ENCODE measurements around the gene ATPAF1.
A peak's percentile ranks its signal among the peaks of the same experiment; 100 is the strongest.
"Not testable (repeated sequence)": the region's sequence is repeated elsewhere in the genome, so short reads cannot be mapped to it uniquely, and the experiment has no call there.

Gene ATPAF1, protein sequence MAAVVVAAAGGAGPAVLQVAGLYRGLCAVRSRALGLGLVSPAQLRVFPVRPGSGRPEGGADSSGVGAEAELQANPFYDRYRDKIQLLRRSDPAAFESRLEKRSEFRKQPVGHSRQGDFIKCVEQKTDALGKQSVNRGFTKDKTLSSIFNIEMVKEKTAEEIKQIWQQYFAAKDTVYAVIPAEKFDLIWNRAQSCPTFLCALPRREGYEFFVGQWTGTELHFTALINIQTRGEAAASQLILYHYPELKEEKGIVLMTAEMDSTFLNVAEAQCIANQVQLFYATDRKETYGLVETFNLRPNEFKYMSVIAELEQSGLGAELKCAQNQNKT

DNA sequence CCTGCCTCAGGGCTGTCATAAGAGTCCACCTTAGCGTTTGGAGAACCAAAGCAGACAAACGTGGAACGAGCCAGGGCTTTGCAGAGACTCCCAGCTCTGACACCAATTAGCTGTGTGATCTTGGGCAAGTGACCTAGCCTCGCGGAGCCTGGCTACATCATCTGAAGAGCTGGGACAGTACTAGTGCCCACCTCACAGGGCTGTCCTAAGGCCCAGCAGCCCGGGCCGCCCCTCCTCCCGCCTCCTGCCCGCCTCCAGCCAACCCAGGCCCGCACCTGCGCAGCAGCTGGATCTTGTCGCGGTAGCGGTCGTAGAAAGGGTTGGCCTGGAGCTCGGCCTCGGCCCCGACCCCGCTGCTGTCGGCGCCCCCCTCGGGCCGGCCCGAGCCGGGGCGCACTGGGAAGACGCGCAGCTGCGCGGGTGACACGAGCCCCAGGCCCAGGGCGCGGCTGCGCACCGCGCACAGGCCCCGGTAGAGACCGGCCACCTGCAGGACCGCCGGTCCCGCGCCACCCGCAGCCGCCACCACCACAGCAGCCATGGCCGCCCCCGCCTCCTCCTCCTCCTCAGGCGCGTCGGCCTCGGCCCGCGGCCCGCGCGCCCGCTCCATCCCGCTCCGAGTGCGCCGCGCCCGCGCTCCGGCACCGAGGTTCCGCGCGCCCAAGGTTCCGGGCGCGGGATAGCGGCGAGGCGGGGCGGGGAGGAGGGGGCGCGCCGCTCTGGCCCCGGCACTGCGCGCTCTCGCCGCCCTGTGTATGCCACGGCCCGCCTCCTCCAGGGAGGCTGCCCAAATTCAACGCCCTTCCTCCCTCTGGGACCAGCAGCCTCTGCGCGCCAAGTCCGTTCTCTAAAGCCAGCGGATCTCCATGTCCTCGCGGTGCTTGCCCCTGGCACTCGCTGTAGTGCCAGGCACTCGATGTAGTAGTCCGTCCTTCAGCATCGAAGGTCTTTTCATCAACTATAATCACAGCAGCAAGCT is at the start of gene ATPAF1:
Gene ATPAF1, minus strand, starts transcription at position 583 of the 979 bp plus-strand sequence. Its CDS starts 42 bp downstream, at position 541.
- peak; percentile 56 to 67 for DNase-seq

DNA sequence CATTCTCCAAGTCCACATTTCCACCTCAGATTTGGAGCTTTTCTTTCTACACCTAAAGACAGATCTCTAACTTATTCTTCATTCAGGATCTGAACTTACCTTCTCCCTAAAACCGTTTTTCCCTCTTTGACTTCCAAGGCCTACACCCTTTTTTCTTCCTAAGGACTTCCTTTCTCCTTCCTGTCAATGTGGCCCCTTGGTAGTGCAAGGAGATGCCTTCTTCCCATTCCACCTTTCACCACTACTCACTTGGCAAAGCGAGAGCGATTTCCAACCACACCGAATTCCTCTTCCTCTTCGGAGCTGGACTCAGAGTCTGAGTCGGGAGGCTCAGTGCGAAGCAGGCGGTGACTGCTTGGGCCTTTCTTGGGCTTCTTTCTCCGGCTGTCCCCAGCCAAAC is 49.5 kb upstream of the ATPAF1 start:
- no peak for DNase-seq

DNA sequence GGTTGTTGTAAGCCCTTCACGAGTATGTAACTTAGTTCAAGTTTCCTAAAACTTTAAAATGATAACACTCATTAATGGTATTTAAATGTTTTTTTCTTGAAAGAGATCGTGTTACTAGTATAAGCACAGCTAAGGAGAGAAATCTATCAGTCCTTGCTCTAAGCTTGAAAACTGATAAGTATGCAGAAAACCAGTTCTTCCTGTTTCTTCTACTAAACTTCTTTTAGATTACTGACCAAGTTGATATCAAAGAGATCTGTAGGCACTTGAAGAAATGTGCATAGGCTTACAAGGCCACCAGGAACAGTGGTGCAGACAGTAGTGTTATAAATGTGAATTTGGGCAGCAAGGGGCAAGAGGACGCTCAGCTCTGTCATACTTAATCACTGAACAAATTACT is 46.8 kb upstream of the ATPAF1 start:
- DNase-seq, result no peak

DNA sequence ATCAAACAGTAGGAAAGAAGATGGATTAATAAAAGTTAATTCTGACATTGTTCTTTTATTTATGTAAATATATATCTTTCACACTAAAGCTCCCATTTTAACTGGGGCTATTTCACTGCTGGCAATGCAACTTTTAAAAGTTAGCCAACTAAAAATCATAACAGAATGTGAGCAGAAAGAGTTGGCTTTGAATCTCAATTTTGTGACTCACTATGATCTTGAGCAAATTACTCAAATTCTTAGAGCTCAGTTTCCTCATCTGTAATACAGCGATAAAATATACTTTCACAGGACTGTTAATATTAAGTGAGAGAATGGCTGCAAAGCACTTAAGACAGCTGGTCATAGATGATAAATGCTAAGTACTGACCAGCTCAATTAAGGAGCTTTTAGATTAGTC is 40.0 kb upstream of the ATPAF1 start:
- no peak for DNase-seq

DNA sequence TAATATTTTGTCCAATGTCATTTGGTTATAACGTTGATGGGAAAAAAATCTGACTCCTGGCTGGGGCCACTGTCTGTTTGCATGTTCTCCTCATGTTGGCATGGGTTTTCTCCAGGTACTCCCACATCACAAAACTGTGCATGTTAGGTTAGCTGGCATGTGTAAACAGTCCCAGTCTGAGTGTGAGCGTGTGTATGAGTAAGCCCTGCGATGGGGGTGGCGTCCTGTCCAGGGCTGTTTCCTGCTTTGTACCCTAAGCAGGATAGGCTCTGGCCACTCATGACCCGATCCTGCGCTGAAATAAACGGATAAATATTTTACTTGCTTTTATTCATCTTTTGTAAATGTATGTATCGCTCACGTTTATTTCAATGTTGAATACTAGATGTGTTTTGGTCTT is 37.2 kb upstream of the ATPAF1 start:
- DNase-seq, result no peak

DNA sequence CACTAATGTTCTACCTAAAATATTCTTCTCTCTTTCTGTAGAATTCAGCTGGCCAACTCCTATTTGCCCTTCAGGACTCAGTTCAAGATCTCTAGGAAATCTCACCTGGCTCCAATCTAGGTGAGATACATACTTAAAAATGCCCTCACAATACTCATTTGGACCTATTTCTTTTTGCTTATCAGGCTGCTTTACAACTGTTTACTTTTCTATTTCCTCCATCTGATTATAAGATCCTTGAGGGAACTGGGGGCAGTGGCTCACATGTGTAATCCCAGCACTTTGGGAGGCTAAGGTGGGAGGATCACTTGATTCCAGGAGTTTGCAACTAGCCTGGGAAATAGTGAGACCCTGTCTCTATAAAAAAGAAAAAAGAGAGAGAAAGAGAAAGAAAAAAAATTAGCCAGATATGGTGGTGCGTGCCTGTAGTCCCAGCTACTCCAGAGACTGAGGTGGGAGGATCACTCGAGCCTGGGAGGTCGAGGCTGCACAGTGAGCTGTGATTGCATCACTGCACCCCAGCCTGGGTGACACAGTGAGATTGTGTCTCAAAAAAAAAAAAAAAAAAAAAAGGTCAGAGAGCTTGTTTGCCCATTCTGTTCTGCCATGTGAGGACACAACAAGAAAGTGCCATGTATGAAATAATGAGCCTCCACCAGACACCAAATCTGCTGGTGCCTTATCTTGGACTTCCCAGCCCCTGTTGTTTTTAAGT is 35.9 kb upstream of the ATPAF1 start:
- DNase-seq, result no peak

DNA sequence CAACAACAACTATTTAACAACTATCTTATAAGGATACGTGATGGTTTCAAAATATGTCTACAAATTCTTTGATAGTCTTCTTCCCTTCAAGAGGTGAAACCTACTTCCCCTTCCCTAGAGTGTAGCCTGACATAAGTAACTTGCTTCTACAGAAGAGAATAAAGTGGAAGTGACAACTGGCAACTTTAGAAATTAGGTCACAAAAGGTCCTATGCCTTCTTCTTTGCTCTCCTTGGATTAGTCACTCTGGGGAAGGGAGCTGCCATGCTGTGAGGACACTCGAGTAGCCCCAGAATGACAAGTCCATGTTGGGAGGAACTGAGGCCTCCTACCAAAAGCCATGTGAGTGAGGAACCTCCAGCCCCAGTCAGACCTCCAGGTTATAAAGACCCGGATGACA is 31.5 kb upstream of the ATPAF1 start:
- no peak for DNase-seq

DNA sequence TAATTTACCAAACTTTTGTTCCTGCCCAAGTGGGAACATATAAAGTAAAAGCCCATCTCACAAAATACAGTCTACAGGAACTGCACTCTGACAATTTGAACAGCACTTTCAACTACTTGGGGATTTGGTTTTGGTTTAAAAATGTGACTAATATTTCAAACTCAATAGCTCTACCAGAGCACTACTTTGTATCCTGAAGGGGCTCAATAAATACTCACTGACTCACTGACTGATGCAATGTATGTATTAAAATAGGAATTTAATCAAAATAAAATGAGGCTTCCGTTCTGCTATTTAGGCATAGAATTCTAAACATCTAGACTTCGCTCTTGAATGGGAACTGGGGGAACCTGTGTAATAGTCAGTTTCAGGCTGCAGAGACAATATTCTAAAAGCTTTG is 28.9 kb upstream of the ATPAF1 start:
- no peak for DNase-seq

DNA sequence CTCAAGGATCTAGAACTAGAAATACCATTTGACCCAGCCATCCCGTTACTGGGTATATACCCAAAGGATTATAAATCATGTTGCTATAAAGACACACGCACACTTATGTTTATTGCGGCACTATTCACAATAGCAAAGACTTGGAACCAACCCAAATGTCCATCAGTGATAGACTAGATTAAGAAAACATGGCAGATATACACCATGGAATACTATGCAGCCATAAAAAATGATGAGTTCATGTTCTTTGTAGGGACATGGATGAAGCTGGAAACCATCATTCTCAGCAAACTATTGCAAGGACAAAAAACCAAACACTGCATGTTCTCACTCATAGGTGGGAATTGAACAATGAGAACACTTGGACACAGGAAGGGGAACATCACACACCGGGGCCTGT is 26.5 kb upstream of the ATPAF1 start:
- DNase-seq, result not testable (repeated sequence)

DNA sequence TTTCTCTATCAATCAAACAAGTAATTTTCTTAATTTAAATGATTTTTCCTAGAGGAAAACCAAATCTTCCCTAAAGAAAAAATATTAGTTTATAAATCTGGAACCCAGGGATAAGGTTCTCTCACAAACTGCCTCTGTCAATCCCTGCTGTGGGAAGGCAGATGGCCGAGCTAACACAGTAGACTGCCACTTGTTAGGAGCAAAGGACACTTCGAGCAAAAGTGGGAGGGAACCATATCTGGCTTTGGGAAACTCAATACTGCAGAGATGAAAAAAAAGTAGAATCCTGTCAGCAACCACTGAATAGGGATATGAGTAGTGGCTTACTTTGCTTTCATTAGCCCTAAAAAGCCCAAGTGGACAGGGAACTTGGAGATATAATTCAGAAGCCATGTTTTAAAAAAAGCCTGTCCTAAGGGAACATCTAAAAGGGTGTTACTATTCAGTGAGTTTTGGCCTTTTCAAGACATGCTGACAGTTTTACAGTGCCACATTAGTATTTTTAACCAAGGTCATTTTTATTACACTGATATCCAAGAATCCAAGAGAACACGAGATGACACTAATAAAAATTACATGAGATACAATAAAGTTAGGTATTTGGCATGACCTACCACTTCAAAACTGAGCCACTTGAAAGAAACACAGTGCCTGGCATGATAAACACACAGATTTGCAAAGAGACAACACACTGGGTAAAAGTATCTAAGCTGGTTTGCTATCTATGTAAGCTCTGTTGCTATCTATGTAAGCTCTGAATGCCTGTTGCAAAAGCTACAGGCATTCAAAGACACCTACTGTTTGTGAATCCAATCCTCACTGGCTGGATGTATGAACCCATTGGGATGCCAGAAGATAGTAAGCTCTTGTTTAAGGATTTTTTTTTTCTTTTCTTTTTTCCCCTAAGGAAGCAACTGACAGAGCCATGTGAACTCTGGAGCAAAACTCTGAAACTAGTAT is 24.9 kb upstream of the ATPAF1 start:
- no peak for DNase-seq

DNA sequence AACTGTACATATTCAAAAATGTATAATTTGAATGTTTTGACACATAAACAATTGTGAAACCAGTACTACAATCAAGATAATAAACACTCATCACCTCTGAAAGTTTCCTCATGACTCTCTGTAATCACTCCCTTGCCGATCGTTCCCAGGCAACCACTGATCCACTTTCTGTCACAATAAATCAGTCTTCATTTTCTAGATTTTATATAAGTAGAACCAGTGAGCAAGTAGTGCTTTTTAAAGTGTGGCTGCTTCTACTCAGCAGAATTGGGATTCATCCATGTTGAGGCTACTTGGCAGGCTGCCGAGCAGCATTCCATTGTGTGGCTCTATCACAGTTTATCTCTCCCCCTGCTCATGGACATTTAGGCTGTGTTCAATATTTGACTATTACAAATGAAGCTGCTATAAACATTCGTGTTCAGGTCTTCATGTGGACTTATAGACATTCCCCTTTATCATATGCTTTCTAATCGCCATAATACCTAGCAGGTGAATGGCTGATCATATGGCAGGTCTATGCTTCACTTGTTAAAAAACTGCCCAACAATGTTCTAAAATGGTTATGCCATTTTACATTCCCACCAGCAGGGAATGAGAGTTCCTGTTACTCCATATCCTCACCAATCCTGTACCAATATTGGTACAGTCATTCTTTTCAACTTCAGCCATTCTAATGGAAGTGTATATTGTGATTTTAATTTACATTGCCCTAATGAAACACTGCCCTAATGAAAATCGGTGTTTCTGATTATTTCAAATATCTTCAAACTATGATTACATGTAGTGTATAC is 24.0 kb upstream of the ATPAF1 start:
- no peak for DNase-seq

DNA sequence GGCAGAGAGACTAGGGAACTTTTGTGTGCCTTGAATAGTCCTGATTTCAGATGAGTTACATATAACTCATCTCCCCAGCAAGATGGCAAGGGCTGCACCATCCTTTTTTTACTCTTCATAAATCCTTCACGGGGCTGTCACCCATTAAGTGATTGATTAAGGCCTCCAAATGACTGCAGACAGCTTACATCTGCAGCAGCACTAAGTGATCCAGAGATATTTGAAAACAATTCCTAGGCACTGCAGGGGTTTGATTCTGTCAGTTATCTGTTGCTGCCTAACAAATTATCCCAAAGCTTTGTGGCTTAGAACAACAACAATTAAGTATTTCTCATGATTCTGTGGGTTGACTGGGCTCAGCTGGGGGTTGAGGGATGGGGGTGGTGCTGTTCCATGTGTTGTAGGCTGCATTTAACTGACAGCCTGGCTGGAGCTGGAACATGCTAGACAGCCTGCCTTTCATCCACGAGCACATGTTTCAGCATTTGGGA is 22.8 kb upstream of the ATPAF1 start:
- no peak for DNase-seq

DNA sequence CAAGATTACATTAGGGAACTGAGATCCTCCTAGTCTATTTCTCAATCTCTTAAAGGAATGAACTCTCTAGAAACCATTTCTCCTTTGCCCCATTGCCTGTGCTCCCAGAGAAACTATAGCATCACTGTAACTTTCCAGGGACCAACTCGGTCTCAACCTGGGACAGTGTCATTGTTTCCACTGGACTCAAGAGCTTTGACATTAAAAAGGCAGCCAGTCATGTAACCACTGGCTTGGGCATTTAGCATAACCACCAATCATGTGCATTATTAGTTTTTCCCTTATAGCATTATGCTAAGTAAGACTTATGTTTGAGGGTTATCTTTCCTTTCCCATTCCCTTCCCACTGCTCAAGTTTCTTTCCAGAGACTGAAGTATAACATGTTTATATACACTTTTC is 21.7 kb upstream of the ATPAF1 start:
- DNase-seq, result no peak

DNA sequence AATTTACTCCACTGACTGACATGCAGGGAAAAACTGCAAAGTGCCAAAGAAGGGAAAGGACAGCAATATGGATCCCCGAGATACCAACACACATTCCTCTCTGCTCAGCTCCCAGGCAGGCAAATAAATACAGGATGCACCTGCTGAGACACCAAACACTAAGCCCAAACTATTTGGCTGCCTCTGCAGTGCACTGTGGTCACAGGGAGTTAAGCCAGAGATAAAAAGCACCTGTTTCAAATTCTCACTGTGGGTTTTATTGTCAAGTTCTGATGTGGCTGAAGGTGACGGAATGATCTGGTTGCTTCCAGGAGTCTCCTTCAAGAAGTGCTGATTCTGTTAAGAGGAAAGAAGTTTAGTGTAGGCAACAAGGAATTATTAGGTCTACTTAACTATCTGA is 21.2 kb upstream of the ATPAF1 start:
- DNase-seq, result no peak

DNA sequence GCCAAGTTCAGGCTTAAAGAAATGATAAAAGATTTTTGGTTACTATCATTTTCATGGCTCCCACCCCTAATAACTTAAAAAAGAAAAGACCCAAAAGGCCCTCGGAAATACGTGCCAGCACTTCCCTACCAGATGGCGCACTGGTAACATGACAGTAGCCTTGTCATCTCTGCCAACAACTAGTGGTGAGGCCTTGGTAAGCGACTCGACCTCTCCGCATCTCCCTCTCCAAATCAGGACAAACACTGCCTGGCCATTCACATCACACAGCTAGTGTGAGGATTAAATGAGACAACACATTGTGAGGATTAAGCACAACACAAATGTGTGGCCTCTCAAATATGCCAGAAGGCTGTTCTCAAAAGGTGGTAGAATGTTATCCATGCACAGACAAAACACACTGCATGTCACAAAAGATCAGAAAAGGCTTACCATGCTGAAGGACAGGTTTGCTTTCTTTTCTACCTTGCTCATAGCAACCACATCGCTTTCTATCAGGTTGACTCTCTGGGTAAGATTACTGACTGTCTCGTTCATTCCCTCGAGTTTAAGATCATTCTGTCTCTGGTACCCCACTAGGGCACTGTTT is 19.9 kb upstream of the ATPAF1 start:
- no peak for DNase-seq

DNA sequence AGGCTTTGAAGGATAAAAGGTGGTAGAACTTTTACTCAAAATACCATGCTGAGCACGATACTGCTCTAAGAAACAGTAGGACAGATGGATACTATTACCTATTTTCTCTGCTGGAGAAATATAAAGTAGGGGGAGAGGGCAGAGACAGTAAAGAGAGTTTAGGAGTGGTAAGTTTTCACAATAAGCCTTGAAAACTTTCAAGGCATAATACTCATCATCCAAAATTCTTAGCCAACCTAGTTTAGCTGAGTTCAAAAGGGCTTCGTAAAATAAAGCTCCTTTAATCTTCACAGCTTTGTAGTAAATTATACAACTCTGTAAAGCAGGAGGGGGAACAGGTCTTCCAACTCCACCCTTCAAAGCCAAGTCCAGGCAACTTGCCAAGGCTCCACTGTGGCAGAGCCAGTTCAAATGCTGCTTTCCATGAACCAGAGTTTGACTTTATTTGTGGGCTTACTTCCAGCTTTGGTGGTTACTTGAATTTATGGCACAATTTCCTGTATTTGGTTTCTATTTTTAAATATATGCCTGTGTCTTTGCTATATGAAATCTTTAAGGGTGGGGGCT is 19.0 kb upstream of the ATPAF1 start:
- no peak for DNase-seq

DNA sequence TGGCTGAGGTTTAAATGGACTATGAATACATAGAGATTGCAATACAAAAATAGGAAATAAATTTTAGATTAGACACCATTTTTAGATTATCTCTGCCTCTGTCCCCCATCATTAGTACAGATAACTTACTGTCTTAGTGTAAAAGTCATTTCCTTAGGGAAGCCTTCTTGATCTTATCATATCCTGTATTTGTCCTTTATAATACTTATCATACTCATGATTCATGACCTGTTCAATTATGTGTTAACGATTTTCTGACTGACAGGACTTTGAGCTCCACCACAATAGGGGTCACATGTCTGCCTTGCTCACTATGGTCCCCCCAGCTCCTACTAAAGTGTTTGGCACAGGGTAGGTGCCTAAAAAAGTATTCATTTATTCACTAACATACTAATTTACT is 18.1 kb upstream of the ATPAF1 start:
- no peak for DNase-seq

DNA sequence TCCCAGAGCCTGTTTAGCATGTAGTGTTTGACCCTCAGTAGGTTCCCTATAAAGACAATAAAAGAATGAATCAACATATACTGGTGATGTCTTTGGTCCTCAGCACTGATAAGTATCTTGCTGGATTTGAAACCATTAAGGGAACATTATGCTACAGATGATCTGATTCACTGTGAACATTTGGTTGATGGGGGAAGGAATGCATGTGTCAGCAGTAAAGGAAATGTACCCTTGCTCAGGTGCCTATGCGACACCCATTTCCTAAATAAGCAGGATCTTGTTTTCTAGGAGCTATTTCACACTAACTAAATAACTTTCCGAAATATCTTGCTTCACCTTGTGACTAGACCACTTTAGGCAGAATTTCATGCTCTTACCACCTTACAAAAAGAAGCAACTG is 16.5 kb upstream of the ATPAF1 start:
- DNase-seq, result no peak

DNA sequence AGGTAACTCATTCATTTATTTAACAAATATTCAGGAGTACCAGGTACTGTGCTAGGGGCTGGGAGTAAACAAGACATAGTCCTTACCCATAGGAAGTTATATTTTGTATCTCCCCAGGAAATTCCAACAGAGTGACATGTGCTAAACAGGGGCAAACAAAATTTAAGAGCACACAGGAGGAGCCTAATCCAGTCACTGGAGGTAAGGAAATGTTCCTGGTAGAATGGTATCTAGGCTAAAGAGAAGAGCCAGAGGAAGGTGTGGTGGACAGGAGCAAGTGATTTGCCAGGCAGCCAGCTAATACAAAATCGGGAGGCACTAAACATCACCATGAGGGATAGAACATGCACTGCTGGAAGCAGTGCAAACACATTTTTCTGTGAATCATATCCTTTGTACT is 13.9 kb upstream of the ATPAF1 start:
- no peak for DNase-seq

DNA sequence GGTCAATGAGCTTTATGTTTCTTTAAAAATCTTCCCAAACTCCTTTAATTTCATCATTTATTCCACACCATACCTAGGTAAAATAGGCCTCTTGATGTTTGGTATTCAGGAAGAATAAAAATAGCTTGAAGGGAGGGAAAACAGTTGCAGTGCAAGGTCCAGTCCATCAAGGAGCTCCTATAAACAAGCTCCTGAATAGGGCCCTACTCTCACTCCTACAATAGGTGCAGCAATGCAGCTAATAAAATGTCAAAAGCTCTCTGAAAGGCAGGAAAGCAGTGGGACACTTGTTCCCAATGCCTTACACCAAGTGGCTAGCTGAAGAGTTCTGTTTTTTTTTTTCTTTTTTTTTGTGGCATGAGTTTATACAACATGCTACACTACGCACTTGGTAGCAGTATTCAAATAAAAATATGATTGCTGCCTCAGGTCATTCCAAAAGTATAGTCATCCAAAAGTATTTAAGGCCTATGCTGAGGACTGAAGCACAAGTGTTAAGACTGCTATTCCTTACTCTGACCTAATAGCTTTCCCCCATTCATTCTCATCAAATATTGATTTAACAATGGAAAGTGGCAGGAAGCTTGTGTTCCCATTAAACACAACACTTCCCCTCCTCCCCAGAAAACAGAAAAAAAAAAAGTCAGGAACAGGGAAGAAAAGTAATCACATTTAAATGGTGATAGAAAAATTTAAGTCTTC is 13.3 kb upstream of the ATPAF1 start:
- DNase-seq, result no peak

All from activated CD4-positive, alpha-beta T cell treated with anti-CD3 and anti-CD28 coated beads for 4 hours (primary cell).